OCI-LY1 (cell line): ENCODE data around the gene GFPT1.

Experiments used
- EZH2 ChIP-seq: fragments of 200-600 bp; sonication (generic), shearing (Covaris generic); IDR thresholded peaks from 2 replicates; pipeline ENCODE4 v1.8.0; 2017; ENCODE audit warnings: borderline replicate concordance, mixed run types, mild to moderate bottlenecking, antibody characterized with exemption, low read length, moderate library complexity, mixed read lengths
- TF ChIP-seq, protein P1 (sequence below): fragments of 200-600 bp; sonication (generic), shearing (Covaris generic); IDR thresholded peaks from 2 replicates; pipeline ENCODE4 v1.5.1; 2017; ENCODE audit warnings: mild to moderate bottlenecking, antibody characterized with exemption, low read length, moderate library complexity, mixed read lengths

- TF ChIP-seq, protein P1, sequence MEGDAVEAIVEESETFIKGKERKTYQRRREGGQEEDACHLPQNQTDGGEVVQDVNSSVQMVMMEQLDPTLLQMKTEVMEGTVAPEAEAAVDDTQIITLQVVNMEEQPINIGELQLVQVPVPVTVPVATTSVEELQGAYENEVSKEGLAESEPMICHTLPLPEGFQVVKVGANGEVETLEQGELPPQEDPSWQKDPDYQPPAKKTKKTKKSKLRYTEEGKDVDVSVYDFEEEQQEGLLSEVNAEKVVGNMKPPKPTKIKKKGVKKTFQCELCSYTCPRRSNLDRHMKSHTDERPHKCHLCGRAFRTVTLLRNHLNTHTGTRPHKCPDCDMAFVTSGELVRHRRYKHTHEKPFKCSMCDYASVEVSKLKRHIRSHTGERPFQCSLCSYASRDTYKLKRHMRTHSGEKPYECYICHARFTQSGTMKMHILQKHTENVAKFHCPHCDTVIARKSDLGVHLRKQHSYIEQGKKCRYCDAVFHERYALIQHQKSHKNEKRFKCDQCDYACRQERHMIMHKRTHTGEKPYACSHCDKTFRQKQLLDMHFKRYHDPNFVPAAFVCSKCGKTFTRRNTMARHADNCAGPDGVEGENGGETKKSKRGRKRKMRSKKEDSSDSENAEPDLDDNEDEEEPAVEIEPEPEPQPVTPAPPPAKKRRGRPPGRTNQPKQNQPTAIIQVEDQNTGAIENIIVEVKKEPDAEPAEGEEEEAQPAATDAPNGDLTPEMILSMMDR: no peak
- TF ChIP-seq EZH2: no peak
These were observed 17.2 kb downstream of the GFPT1 start for GRCh38 chr2:69369802-69370201.
